Measurements from ENCODE around the gene SLC2A2. TPM values are rescaled to one million over a fixed set of nuclear protein-coding genes. Genes with fewer than 3 reads are reported as not detected.

Gene SLC2A2
- total and polyA plus RNA-seq, 3 experiments from 2014 or later: not detected

DNA sequence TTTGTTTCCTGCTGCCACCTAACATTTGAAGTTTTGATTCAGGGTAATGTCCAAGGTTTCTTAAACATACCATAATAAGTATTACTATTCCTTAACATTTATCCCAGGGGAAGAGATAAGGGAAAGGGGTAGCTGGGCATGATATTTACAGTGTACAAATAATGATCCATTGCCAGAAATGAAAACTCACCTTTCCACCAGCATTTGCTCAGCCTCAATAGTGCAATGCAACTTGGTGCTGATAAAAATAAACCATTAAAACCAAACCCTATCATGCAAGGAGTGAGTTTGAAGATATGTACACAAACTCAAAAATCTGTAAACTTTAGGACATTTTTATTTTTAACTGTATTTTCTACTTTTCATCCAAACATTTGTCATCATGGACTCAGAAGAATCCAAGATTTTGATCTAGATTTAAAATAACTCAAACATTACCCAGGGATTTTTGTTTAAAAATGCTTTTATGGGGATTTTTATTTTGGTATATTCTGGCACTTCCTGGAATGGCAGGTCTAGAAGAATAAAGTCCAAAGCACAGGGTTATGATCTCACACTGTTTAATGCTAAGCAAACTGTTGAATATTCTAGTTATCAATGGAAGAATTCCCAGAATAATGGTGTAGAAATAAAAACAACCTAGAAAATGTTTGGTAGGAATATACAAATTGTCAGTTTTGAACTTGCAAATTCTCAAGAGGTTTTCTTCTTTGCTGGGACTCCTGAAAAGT, 32.5 kb upstream of the SLC2A2 start:
- Mint-ChIP-seq H3K36me3 (peaks cover 5 to 27% (median 17%) of the 10 kb centered on the region in 3 donors), H3K27me3 (no peaks in the 10 kb centered on the region), H3K9me3 (no peaks in the 10 kb centered on the region), H3K27ac (peak overlapping the region in 1 of 8 donors; percentile 4), H3K4me1 (no peaks in the 10 kb centered on the region), H3K4me3 (no peak overlapping the region)
- no peak for DNase-seq
- Histone ChIP-seq H3K4me1 (ENCODE audit: insufficient read depth, low read length) (no peaks in the 10 kb centered on the region), H3K36me3 (ENCODE audit: insufficient read depth, low read length) (no peaks in the 10 kb centered on the region), H3K27ac (ENCODE audit: low read depth, low read length) (no peak overlapping the region), H3K4me3 (ENCODE audit: low read length) (no peak overlapping the region), H3K9me3 (ENCODE audit: low read length) (no peaks in the 10 kb centered on the region), H3K27me3 (ENCODE audit: insufficient read depth, low read length, poor library complexity, severe bottlenecking) (no peaks in the 10 kb centered on the region)
- ChIA-PET POLR2A (no interaction called here), CTCF (no interaction called here)

DNA sequence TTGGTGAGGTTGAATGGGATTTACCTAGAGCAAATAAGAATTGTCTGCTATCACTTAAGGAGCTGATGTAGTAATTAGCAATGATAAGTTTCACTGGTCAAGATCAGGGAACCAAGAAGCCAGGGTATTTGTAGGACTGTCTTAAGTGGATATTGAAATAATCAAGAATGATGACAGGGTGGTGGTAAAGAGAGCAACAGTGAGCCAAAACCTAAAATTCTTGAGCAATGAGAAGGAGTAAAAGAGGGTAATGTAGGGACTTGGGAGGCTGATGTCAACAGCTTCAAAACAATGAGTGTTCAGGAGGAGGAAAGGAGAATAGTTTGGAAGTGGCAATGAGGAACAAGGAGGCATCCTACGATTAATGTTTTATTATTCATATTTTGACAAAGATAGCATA, 31.5 kb upstream of the SLC2A2 start:
- Histone ChIP-seq H3K27me3 (ENCODE audit: insufficient read depth, low read length, poor library complexity, severe bottlenecking) (no peaks in the 10 kb centered on the region), H3K4me1 (ENCODE audit: insufficient read depth, low read length) (no peaks in the 10 kb centered on the region), H3K27ac (ENCODE audit: low read depth, low read length) (no peak overlapping the region), H3K9me3 (ENCODE audit: low read length) (no peaks in the 10 kb centered on the region), H3K4me3 (ENCODE audit: low read length) (no peak overlapping the region), H3K36me3 (ENCODE audit: insufficient read depth, low read length) (no peaks in the 10 kb centered on the region)
- DNase-seq: no peak
- H3K36me3 Mint-ChIP-seq: peaks cover 5 to 17% (median 11%) of the 10 kb centered on the region in 3 donors
- H3K27me3 Mint-ChIP-seq: no peaks in the 10 kb centered on the region
- no peak overlapping the region for H3K27ac Mint-ChIP-seq
- H3K9me3 Mint-ChIP-seq: no peaks in the 10 kb centered on the region
- H3K4me3 Mint-ChIP-seq: no peak overlapping the region
- POLR2A ChIA-PET: no interaction called here
- peaks cover 0 to 4% (median 0%) of the 10 kb centered on the region in 3 donors for H3K4me1 Mint-ChIP-seq
- CTCF ChIA-PET: no interaction called here

DNA sequence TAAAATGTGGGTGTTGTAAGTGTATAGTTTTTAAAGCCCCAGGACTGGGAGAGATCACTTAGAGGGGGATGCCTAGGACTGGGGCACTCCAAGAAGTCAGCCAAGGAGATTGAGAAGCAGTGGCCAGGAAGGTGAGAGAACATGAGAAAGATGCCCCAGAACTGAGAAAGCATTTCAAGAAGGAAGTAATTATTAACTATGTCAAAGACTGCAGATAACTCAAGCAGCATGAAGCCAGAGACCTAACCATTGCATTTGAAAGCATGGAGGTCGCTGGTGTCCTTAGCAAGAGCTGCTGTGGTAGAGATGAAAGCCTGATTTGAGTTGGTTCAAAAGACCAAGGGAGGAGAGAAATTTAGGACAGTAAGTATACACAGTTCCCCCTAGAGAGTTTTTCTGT, 30.6 kb upstream of the SLC2A2 start:
- Mint-ChIP-seq H3K27me3 (no peaks in the 10 kb centered on the region), H3K9me3 (no peaks in the 10 kb centered on the region), H3K36me3 (peaks cover 3 to 10% (median 5%) of the 10 kb centered on the region in 3 donors), H3K27ac (no peak overlapping the region), H3K4me3 (no peak overlapping the region), H3K4me1 (peaks cover 0 to 4% (median 0%) of the 10 kb centered on the region in 3 donors)
- H3K9me3 ChIP-seq (ENCODE audit: low read length): no peaks in the 10 kb centered on the region
- ChIA-PET CTCF (no interaction called here), POLR2A (no interaction called here)
- H3K27me3 ChIP-seq (ENCODE audit: insufficient read depth, low read length, poor library complexity, severe bottlenecking): no peaks in the 10 kb centered on the region
- H3K36me3 ChIP-seq (ENCODE audit: insufficient read depth, low read length): no peaks in the 10 kb centered on the region
- H3K4me1 ChIP-seq (ENCODE audit: insufficient read depth, low read length): no peaks in the 10 kb centered on the region
- no peak overlapping the region for H3K4me3 ChIP-seq (ENCODE audit: low read length)
- no peak overlapping the region for H3K27ac ChIP-seq (ENCODE audit: low read depth, low read length)
- no peak for DNase-seq

DNA sequence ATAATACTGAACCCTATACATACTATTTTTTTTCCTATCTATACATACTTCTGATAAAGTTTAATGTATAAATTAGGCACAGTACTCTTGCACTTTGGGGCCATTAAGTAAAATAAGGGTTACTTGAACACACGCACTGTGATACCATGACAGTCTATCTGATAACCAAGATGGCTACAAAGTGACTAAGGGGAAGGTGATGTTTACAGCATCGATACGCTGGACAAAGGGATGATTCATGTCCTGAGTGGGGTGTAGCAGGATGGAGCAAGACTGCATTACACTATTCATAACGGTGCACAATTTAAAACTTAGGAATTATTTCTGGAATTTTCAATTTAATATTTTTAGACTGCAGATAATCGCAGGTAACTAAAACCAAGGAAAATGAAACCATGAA, 30.0 kb upstream of the SLC2A2 start:
- Histone ChIP-seq H3K9me3 (ENCODE audit: low read length) (no peaks in the 10 kb centered on the region), H3K4me3 (ENCODE audit: low read length) (no peak overlapping the region), H3K4me1 (ENCODE audit: insufficient read depth, low read length) (no peaks in the 10 kb centered on the region), H3K27me3 (ENCODE audit: insufficient read depth, low read length, poor library complexity, severe bottlenecking) (no peaks in the 10 kb centered on the region), H3K27ac (ENCODE audit: low read depth, low read length) (no peak overlapping the region), H3K36me3 (ENCODE audit: insufficient read depth, low read length) (no peaks in the 10 kb centered on the region)
- no peak for DNase-seq
- POLR2A ChIA-PET: no interaction called here
- Mint-ChIP-seq H3K36me3 (peaks cover 0 to 5% (median 3%) of the 10 kb centered on the region in 3 donors), H3K4me1 (peaks cover 0 to 4% (median 0%) of the 10 kb centered on the region in 3 donors), H3K27ac (no peak overlapping the region), H3K4me3 (no peak overlapping the region), H3K9me3 (no peaks in the 10 kb centered on the region), H3K27me3 (no peaks in the 10 kb centered on the region)
- CTCF ChIA-PET: no interaction called here

GRCh38 chr3:171055336-171056178, 29.0 kb upstream of the SLC2A2 start:
- Mint-ChIP-seq H3K27me3 (no peaks in the 10 kb centered on the region), H3K4me1 (peaks cover 0 to 4% (median 0%) of the 10 kb centered on the region in 3 donors), H3K36me3 (peaks cover 0 to 3% (median 2%) of the 10 kb centered on the region in 3 donors), H3K9me3 (no peaks in the 10 kb centered on the region), H3K27ac (no peak overlapping the region), H3K4me3 (no peak overlapping the region)
- POLR2A ChIA-PET: no interaction called here
- Histone ChIP-seq H3K4me1 (ENCODE audit: insufficient read depth, low read length) (no peaks in the 10 kb centered on the region), H3K4me3 (ENCODE audit: low read length) (no peak overlapping the region), H3K36me3 (ENCODE audit: insufficient read depth, low read length) (no peaks in the 10 kb centered on the region), H3K27ac (ENCODE audit: low read depth, low read length) (no peak overlapping the region), H3K27me3 (ENCODE audit: insufficient read depth, low read length, poor library complexity, severe bottlenecking) (no peaks in the 10 kb centered on the region), H3K9me3 (ENCODE audit: low read length) (no peaks in the 10 kb centered on the region)
- DNase-seq: no peak
- CTCF ChIA-PET: no interaction called here

- Histone ChIP-seq H3K4me1 (ENCODE audit: insufficient read depth, low read length) (no peaks in the 10 kb centered on the region), H3K9me3 (ENCODE audit: low read length) (no peaks in the 10 kb centered on the region), H3K27me3 (ENCODE audit: insufficient read depth, low read length, poor library complexity, severe bottlenecking) (no peaks in the 10 kb centered on the region), H3K27ac (ENCODE audit: low read depth, low read length) (no peak overlapping the region), H3K4me3 (ENCODE audit: low read length) (no peak overlapping the region), H3K36me3 (ENCODE audit: insufficient read depth, low read length) (no peaks in the 10 kb centered on the region)
- Mint-ChIP-seq H3K27me3 (no peaks in the 10 kb centered on the region), H3K36me3 (peaks cover 0 to 3% (median 0%) of the 10 kb centered on the region in 3 donors), H3K27ac (no peak overlapping the region), H3K4me1 (peaks cover 0 to 4% (median 0%) of the 10 kb centered on the region in 3 donors), H3K9me3 (no peaks in the 10 kb centered on the region), H3K4me3 (no peak overlapping the region)
- DNase-seq: no peak
- CTCF ChIA-PET: no interaction called here
- POLR2A ChIA-PET: no interaction called here
These were observed 28.4 kb upstream of the SLC2A2 start for GRCh38 chr3:171054921-171055320.

DNA sequence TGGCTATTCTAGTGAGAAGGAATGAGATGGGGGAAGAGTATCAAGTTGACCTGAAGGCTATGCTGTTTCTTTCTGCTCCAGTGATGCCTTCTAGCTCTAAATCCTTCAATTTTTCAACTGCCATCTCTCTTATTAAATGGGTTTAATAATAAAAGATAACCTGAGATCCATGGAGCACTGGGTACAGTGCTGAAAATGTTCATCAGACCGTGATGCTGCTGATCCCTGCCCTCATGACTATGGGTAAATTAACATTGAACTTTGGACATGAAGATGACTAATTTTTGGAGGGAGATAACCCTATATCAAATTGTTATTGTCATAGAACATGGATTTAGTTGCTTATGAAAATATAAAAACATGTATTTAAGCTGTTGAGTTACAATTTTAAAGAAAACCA, 27.7 kb upstream of the SLC2A2 start:
- Histone ChIP-seq H3K27ac (ENCODE audit: low read depth, low read length) (no peak overlapping the region), H3K9me3 (ENCODE audit: low read length) (no peaks in the 10 kb centered on the region), H3K4me3 (ENCODE audit: low read length) (no peak overlapping the region), H3K36me3 (ENCODE audit: insufficient read depth, low read length) (no peaks in the 10 kb centered on the region), H3K27me3 (ENCODE audit: insufficient read depth, low read length, poor library complexity, severe bottlenecking) (no peaks in the 10 kb centered on the region), H3K4me1 (ENCODE audit: insufficient read depth, low read length) (no peaks in the 10 kb centered on the region)
- no peaks in the 10 kb centered on the region for H3K9me3 Mint-ChIP-seq
- no peaks in the 10 kb centered on the region for H3K36me3 Mint-ChIP-seq
- POLR2A ChIA-PET: no interaction called here
- no peaks in the 10 kb centered on the region for H3K27me3 Mint-ChIP-seq
- peaks cover 0 to 4% (median 0%) of the 10 kb centered on the region in 3 donors for H3K4me1 Mint-ChIP-seq
- H3K4me3 Mint-ChIP-seq: no peak overlapping the region
- no peak for DNase-seq
- CTCF ChIA-PET: interaction anchor here (1.8 kb wide), 1 partner anchor 718 kb away, joined by 5 read pairs; no protein-coding TSS in a partner anchor
- H3K27ac Mint-ChIP-seq: no peak overlapping the region

GRCh38 chr3:171049861-171050444, 23.4 kb upstream of the SLC2A2 start:
- Histone ChIP-seq H3K27me3 (ENCODE audit: insufficient read depth, low read length, poor library complexity, severe bottlenecking) (no peaks in the 10 kb centered on the region), H3K4me1 (ENCODE audit: insufficient read depth, low read length) (no peaks in the 10 kb centered on the region), H3K4me3 (ENCODE audit: low read length) (no peak overlapping the region), H3K27ac (ENCODE audit: low read depth, low read length) (no peak overlapping the region), H3K9me3 (ENCODE audit: low read length) (no peaks in the 10 kb centered on the region), H3K36me3 (ENCODE audit: insufficient read depth, low read length) (no peaks in the 10 kb centered on the region)
- peak overlapping the region in 1 of 8 donors; percentile 27 for H3K27ac Mint-ChIP-seq
- peaks cover 4 to 10% of the 10 kb centered on the region in 2 donors for H3K27me3 Mint-ChIP-seq
- H3K4me3 Mint-ChIP-seq: no peak overlapping the region
- DNase-seq: peak in 3 of 5 donors; percentile 6 to 53 (median 9)
- H3K9me3 Mint-ChIP-seq: no peaks in the 10 kb centered on the region
- ChIA-PET POLR2A (no interaction called here), CTCF (interaction anchor here (1.4 kb wide), 1 partner anchor 516 kb away, joined by 4 read pairs; no protein-coding TSS in a partner anchor)
- H3K4me1 Mint-ChIP-seq: peaks cover 0 to 4% (median 0%) of the 10 kb centered on the region in 3 donors
- no peaks in the 10 kb centered on the region for H3K36me3 Mint-ChIP-seq
